ENCODE measurements around the gene EXT2.

Gene EXT2

GRCh38 chr11:44243086-44243485 lies 147.6 kb downstream of the EXT2 start:
- Histone ChIP-seq H3K27ac (ENCODE audit: insufficient read depth, low read length, poor library complexity, severe bottlenecking) (no peak overlapping the region), H3K4me3 (ENCODE audit: insufficient read depth, low read depth, low read length, poor library complexity, severe bottlenecking) (no peak overlapping the region), H3K9me3 (ENCODE audit: control insufficient read depth, low read length) (no peaks in the 10 kb centered on the region), H3K4me1 (ENCODE audit: control insufficient read depth, insufficient read depth, low read length, poor library complexity, severe bottlenecking) (no peaks in the 10 kb centered on the region), H3K27me3 (replicated peaks; ENCODE audit: control insufficient read depth, insufficient read depth, low read length, poor library complexity, severe bottlenecking) (no peaks in the 10 kb centered on the region), H3K36me3 (ENCODE audit: control insufficient read depth, insufficient read depth, low read length) (peaks cover 16% of the 10 kb centered on the region)
- no peak for DNase-seq

GRCh38 chr11:44243595-44244343 lies 148.3 kb downstream of the EXT2 start:
- no peak overlapping the region for H3K27ac ChIP-seq (ENCODE audit: insufficient read depth, low read length, poor library complexity, severe bottlenecking)
- H3K27me3 ChIP-seq (replicated peaks; ENCODE audit: control insufficient read depth, insufficient read depth, low read length, poor library complexity, severe bottlenecking), result no peaks in the 10 kb centered on the region
- H3K4me1 ChIP-seq (ENCODE audit: control insufficient read depth, insufficient read depth, low read length, poor library complexity, severe bottlenecking), result no peaks in the 10 kb centered on the region
- H3K36me3 ChIP-seq (ENCODE audit: control insufficient read depth, insufficient read depth, low read length), result peaks cover 16% of the 10 kb centered on the region
- H3K9me3 ChIP-seq (ENCODE audit: control insufficient read depth, low read length), result no peaks in the 10 kb centered on the region
- DNase-seq, result no peak
- H3K4me3 ChIP-seq (ENCODE audit: insufficient read depth, low read depth, low read length, poor library complexity, severe bottlenecking), result no peak overlapping the region

- H3K27ac ChIP-seq (ENCODE audit: insufficient read depth, low read length, poor library complexity, severe bottlenecking), result no peak overlapping the region
Measured at GRCh38 chr11:44244639-44245310, 149.3 kb downstream of the EXT2 start.

DNA sequence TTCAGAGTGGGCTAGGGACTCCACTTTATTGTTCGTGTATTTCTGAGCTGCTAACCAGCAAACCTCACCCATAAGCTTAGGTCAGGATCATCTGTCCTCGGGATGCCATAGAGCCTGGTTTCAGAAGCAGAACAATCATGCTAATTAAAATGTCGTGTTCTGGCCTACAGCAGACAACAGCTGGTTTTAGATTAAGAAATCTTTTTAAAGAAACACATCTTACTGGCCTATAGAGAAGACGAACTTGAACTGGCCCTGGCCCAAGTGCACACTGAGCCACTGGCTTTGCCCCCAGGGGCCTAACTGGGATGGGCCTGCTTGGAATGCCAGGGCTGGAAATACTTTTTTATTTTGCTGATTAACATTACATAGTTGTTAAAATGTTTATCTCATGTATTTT lies 151.2 kb downstream of the EXT2 start:
- Histone ChIP-seq H3K27ac (ENCODE audit: insufficient read depth, low read length, poor library complexity, severe bottlenecking) (no peak overlapping the region), H3K27me3 (replicated peaks; ENCODE audit: control insufficient read depth, insufficient read depth, low read length, poor library complexity, severe bottlenecking) (no peaks in the 10 kb centered on the region), H3K36me3 (ENCODE audit: control insufficient read depth, insufficient read depth, low read length) (peaks cover 16% of the 10 kb centered on the region), H3K4me1 (ENCODE audit: control insufficient read depth, insufficient read depth, low read length, poor library complexity, severe bottlenecking) (no peaks in the 10 kb centered on the region), H3K4me3 (ENCODE audit: insufficient read depth, low read depth, low read length, poor library complexity, severe bottlenecking) (no peak overlapping the region), H3K9me3 (ENCODE audit: control insufficient read depth, low read length) (no peaks in the 10 kb centered on the region)
- DNase-seq, result no peak

More at GRCh38 chr11:44244639-44245310, 149.3 kb downstream of the EXT2 start:
- Histone ChIP-seq H3K27me3 (replicated peaks; ENCODE audit: control insufficient read depth, insufficient read depth, low read length, poor library complexity, severe bottlenecking) (no peaks in the 10 kb centered on the region), H3K9me3 (ENCODE audit: control insufficient read depth, low read length) (no peaks in the 10 kb centered on the region), H3K36me3 (ENCODE audit: control insufficient read depth, insufficient read depth, low read length) (peaks cover 16% of the 10 kb centered on the region), H3K4me1 (ENCODE audit: control insufficient read depth, insufficient read depth, low read length, poor library complexity, severe bottlenecking) (no peaks in the 10 kb centered on the region), H3K4me3 (ENCODE audit: insufficient read depth, low read depth, low read length, poor library complexity, severe bottlenecking) (no peak overlapping the region)
- DNase-seq, result no peak

- Histone ChIP-seq H3K4me3 (ENCODE audit: insufficient read depth, low read depth, low read length, poor library complexity, severe bottlenecking) (no peak overlapping the region), H3K27ac (ENCODE audit: insufficient read depth, low read length, poor library complexity, severe bottlenecking) (no peak overlapping the region), H3K4me1 (ENCODE audit: control insufficient read depth, insufficient read depth, low read length, poor library complexity, severe bottlenecking) (no peaks in the 10 kb centered on the region), H3K27me3 (replicated peaks; ENCODE audit: control insufficient read depth, insufficient read depth, low read length, poor library complexity, severe bottlenecking) (no peaks in the 10 kb centered on the region), H3K9me3 (ENCODE audit: control insufficient read depth, low read length) (no peaks in the 10 kb centered on the region), H3K36me3 (ENCODE audit: control insufficient read depth, insufficient read depth, low read length) (peaks cover 11% of the 10 kb centered on the region)
- no peak for DNase-seq
Measured at GRCh38 chr11:44247508-44247907, 152.0 kb downstream of the EXT2 start.

GRCh38 chr11:44248109-44248508 lies 152.6 kb downstream of the EXT2 start:
- DNase-seq, result no peak
- Histone ChIP-seq H3K27ac (ENCODE audit: insufficient read depth, low read length, poor library complexity, severe bottlenecking) (no peak overlapping the region), H3K4me3 (ENCODE audit: insufficient read depth, low read depth, low read length, poor library complexity, severe bottlenecking) (no peak overlapping the region), H3K36me3 (ENCODE audit: control insufficient read depth, insufficient read depth, low read length) (peaks cover 11% of the 10 kb centered on the region), H3K4me1 (ENCODE audit: control insufficient read depth, insufficient read depth, low read length, poor library complexity, severe bottlenecking) (no peaks in the 10 kb centered on the region), H3K27me3 (replicated peaks; ENCODE audit: control insufficient read depth, insufficient read depth, low read length, poor library complexity, severe bottlenecking) (no peaks in the 10 kb centered on the region), H3K9me3 (ENCODE audit: control insufficient read depth, low read length) (no peaks in the 10 kb centered on the region)

GRCh38 chr11:44250421-44250820 lies 154.9 kb downstream of the EXT2 start:
- no peaks in the 10 kb centered on the region for H3K27me3 ChIP-seq (replicated peaks; ENCODE audit: control insufficient read depth, insufficient read depth, low read length, poor library complexity, severe bottlenecking)
- no peak overlapping the region for H3K27ac ChIP-seq (ENCODE audit: insufficient read depth, low read length, poor library complexity, severe bottlenecking)
- DNase-seq, result no peak
- no peaks in the 10 kb centered on the region for H3K9me3 ChIP-seq (ENCODE audit: control insufficient read depth, low read length)
- no peak overlapping the region for H3K4me3 ChIP-seq (ENCODE audit: insufficient read depth, low read depth, low read length, poor library complexity, severe bottlenecking)
- H3K36me3 ChIP-seq (ENCODE audit: control insufficient read depth, insufficient read depth, low read length), result no peaks in the 10 kb centered on the region
- no peaks in the 10 kb centered on the region for H3K4me1 ChIP-seq (ENCODE audit: control insufficient read depth, insufficient read depth, low read length, poor library complexity, severe bottlenecking)

DNA sequence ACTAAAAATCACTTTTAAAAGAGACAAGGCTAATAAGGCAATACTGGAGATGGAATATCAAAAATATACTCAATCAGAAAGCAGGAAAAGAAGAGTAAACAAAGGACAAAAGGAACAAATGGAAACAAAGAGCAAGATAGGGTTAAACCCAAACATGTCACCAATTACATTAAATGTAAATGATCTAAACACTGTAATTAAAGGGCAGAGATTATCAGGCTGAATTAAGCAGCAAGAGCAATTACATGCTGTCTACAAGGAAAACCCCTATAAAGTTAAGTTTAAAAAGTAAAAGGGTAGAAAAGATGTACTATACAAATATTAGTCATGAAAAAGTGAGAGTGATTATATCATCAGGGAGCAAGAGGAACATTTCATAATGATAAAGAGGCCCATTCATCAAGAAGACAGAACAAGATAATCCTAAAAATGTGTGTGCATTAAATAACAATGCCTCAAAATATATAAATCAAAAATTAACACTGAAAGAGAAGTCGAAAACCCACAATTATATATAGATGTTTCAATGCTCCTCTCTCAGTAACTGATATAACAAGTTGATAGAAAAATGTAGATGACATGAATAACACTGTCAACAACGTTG lies 157.6 kb downstream of the EXT2 start:
- H3K36me3 ChIP-seq (ENCODE audit: control insufficient read depth, insufficient read depth, low read length), result no peaks in the 10 kb centered on the region
- H3K9me3 ChIP-seq (ENCODE audit: control insufficient read depth, low read length), result no peaks in the 10 kb centered on the region
- no peaks in the 10 kb centered on the region for H3K4me1 ChIP-seq (ENCODE audit: control insufficient read depth, insufficient read depth, low read length, poor library complexity, severe bottlenecking)
- H3K27ac ChIP-seq (ENCODE audit: insufficient read depth, low read length, poor library complexity, severe bottlenecking), result no peak overlapping the region
- H3K27me3 ChIP-seq (replicated peaks; ENCODE audit: control insufficient read depth, insufficient read depth, low read length, poor library complexity, severe bottlenecking), result no peaks in the 10 kb centered on the region
- no peak for DNase-seq
- H3K4me3 ChIP-seq (ENCODE audit: insufficient read depth, low read depth, low read length, poor library complexity, severe bottlenecking), result no peak overlapping the region

DNA sequence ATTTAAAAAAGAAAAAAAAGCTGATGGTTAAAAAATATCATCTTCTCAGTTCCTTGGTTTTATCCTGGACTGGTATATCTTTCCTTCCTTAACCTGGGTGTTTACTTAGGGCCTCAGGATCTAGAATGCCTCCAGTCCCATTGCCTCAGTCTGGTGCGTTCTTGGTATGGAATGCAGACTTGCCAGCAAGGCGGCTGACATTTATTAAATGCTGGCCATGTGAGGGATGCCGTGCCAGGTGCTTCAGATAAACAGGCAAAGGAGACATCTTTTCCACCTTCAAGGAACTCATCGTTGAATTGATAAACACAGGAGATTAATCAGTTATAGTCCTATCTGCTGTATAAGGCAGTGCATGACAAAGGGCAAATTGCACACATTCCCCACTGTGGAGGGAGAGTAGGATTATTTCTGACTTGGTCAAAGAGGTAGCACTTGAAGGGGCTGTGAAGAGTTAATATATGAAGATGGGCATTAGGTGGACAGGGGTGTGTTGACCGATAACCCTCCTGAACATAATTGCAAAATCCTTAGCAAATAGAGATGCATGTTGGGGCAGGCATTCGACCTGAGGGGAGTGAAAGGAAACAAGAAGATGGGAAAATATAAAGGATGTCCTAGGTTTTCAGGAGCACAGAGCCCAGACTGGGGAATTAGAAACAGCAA lies 160.1 kb downstream of the EXT2 start:
- Histone ChIP-seq H3K9me3 (ENCODE audit: control insufficient read depth, low read length) (no peaks in the 10 kb centered on the region), H3K27ac (ENCODE audit: insufficient read depth, low read length, poor library complexity, severe bottlenecking) (no peak overlapping the region), H3K27me3 (replicated peaks; ENCODE audit: control insufficient read depth, insufficient read depth, low read length, poor library complexity, severe bottlenecking) (no peaks in the 10 kb centered on the region), H3K36me3 (ENCODE audit: control insufficient read depth, insufficient read depth, low read length) (no peaks in the 10 kb centered on the region), H3K4me3 (ENCODE audit: insufficient read depth, low read depth, low read length, poor library complexity, severe bottlenecking) (no peak overlapping the region), H3K4me1 (ENCODE audit: control insufficient read depth, insufficient read depth, low read length, poor library complexity, severe bottlenecking) (no peaks in the 10 kb centered on the region)
- no peak for DNase-seq
